Left hindlimb (tissue), 1 donor: Measurements from ENCODE around the gene C1orf198.

ENCODE experiments used
- DNase-seq: peaks from one replicate; pipeline ENCODE4 v3.0.0-alpha.2; 2018

C1orf198 gene

GRCh38 chr1:230867903-230868735 is at the start of gene C1orf198:
C1orf198 (minus strand) TSS chr1:230868521; CDS start chr1:230868512, 9 bp downstream.
- peak; percentile 89 for DNase-seq

GRCh38 chr1:230917284-230918135 is 49.2 kb upstream of the C1orf198 start:
- peak; percentile 60 for DNase-seq

GRCh38 chr1:230916587-230917283 is 48.4 kb upstream of the C1orf198 start:
- no peak for DNase-seq

GRCh38 chr1:230915078-230915477 is 46.8 kb upstream of the C1orf198 start:
- DNase-seq = no peak

GRCh38 chr1:230913496-230913895 is 45.2 kb upstream of the C1orf198 start:
- no peak for DNase-seq

GRCh38 chr1:230910755-230911117 is 42.4 kb upstream of the C1orf198 start:
- DNase-seq = no peak

GRCh38 chr1:230909974-230910754 is 41.8 kb upstream of the C1orf198 start:
- no peak for DNase-seq

- no peak for DNase-seq
These were observed 39.3 kb upstream of the C1orf198 start for GRCh38 chr1:230907472-230908205.

GRCh38 chr1:230906226-230906625 is 37.9 kb upstream of the C1orf198 start:
- no peak for DNase-seq

- no peak for DNase-seq
These were observed 37.4 kb upstream of the C1orf198 start for GRCh38 chr1:230905733-230906132.

GRCh38 chr1:230902349-230902923 is 34.1 kb upstream of the C1orf198 start:
- no peak for DNase-seq

- no peak for DNase-seq
These were observed 33.4 kb upstream of the C1orf198 start for GRCh38 chr1:230901671-230902070.

GRCh38 chr1:230900984-230901383 is 32.7 kb upstream of the C1orf198 start:
- DNase-seq = no peak

GRCh38 chr1:230899841-230900251 is 31.5 kb upstream of the C1orf198 start:
- DNase-seq = no peak

- no peak for DNase-seq
These were observed 30.4 kb upstream of the C1orf198 start for GRCh38 chr1:230898748-230899147.

GRCh38 chr1:230898144-230898543 is 29.8 kb upstream of the C1orf198 start:
- no peak for DNase-seq

- no peak for DNase-seq
These were observed 28.5 kb upstream of the C1orf198 start for GRCh38 chr1:230896779-230897178.

- DNase-seq = no peak
These were observed 27.1 kb upstream of the C1orf198 start for GRCh38 chr1:230895452-230895851.

- DNase-seq = no peak
These were observed 26.3 kb upstream of the C1orf198 start for GRCh38 chr1:230894664-230895063.

- no peak for DNase-seq
These were observed 25.7 kb upstream of the C1orf198 start for GRCh38 chr1:230894032-230894431.

- no peak for DNase-seq
These were observed 23.7 kb upstream of the C1orf198 start for GRCh38 chr1:230892018-230892491.
